ENCODE results near the gene THSD4. TPM values are rescaled to one million over a fixed set of nuclear protein-coding genes. Genes with fewer than 3 reads are reported as not detected.

Gene THSD4
- polyA plus RNA-seq, 1 donor from 2014 or later: 0.46 TPM

DNA sequence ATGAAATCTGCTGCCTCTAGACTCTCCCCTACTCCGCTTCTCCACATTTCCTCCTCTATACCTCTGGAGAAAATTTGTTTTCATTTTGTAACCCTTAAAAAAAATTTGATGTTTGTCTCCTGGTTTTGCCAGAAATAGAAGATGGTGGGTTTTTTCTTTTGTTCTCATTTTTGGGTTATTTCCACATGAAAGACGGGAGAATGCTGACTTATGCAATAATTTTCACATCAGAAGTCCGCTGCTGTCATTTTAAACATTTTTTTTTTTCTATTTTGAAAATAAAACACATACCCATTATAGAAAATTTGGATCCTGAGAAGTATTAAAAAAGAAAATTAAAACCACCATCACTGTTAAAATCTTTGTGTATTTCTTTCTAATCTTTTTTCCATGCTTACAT lies 374.3 kb downstream of the THSD4 start:
- H3K27me3 ChIP-seq (ENCODE audit: insufficient read depth, low read depth, low read length): no peaks in the 10 kb centered on the region
- no peaks in the 10 kb centered on the region for H3K9me3 ChIP-seq (ENCODE audit: low read length)
- no peak overlapping the region for H3K9ac ChIP-seq (ENCODE audit: low read length)
- no peak overlapping the region for H3K27ac ChIP-seq (ENCODE audit: low read length)
- no peaks in the 10 kb centered on the region for H4K20me1 ChIP-seq (ENCODE audit: insufficient read depth)
- no peak overlapping the region for H2AFZ ChIP-seq (ENCODE audit: low read depth, low read length)
- H3K4me3 ChIP-seq (ENCODE audit: low read length): no peak overlapping the region
- no peaks in the 10 kb centered on the region for H3K9me2 ChIP-seq (ENCODE audit: insufficient read depth, low read length)
- no peaks in the 10 kb centered on the region for H3F3A ChIP-seq (ENCODE audit: insufficient read depth, low read length, poor library complexity, severe bottlenecking)
- H3K4me2 ChIP-seq (ENCODE audit: low read length): no peak overlapping the region
- no peaks in the 10 kb centered on the region for H3K79me2 ChIP-seq (replicated peaks; ENCODE audit: insufficient read depth, low read length)
- H3K36me3 ChIP-seq (ENCODE audit: insufficient read depth, low read length): no peaks in the 10 kb centered on the region
- TF ChIP-seq POLR2AphosphoS5 (IDR thresholded peaks at IDR 0.05) (no peak), EP300 (conservative IDR thresholded peaks at IDR 0.05; ENCODE audit: poor library complexity, severe bottlenecking) (no peak), RAD21 (conservative IDR thresholded peaks at IDR 0.05) (no peak), EZH2 (IDR thresholded peaks at IDR 0.05; ENCODE audit: borderline replicate concordance, insufficient read depth, low read length, poor library complexity, severe bottlenecking) (no peak), SMC3 (conservative IDR thresholded peaks at IDR 0.05; ENCODE audit: poor library complexity) (no peak), TAF1 (IDR thresholded peaks at IDR 0.05; ENCODE audit: low read depth) (no peak), MXI1 (conservative IDR thresholded peaks at IDR 0.05; ENCODE audit: poor library complexity, severe bottlenecking) (no peak)
- TF ChIP-seq, protein P1, sequence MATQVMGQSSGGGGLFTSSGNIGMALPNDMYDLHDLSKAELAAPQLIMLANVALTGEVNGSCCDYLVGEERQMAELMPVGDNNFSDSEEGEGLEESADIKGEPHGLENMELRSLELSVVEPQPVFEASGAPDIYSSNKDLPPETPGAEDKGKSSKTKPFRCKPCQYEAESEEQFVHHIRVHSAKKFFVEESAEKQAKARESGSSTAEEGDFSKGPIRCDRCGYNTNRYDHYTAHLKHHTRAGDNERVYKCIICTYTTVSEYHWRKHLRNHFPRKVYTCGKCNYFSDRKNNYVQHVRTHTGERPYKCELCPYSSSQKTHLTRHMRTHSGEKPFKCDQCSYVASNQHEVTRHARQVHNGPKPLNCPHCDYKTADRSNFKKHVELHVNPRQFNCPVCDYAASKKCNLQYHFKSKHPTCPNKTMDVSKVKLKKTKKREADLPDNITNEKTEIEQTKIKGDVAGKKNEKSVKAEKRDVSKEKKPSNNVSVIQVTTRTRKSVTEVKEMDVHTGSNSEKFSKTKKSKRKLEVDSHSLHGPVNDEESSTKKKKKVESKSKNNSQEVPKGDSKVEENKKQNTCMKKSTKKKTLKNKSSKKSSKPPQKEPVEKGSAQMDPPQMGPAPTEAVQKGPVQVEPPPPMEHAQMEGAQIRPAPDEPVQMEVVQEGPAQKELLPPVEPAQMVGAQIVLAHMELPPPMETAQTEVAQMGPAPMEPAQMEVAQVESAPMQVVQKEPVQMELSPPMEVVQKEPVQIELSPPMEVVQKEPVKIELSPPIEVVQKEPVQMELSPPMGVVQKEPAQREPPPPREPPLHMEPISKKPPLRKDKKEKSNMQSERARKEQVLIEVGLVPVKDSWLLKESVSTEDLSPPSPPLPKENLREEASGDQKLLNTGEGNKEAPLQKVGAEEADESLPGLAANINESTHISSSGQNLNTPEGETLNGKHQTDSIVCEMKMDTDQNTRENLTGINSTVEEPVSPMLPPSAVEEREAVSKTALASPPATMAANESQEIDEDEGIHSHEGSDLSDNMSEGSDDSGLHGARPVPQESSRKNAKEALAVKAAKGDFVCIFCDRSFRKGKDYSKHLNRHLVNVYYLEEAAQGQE (IDR thresholded peaks at IDR 0.05; ENCODE audit: borderline replicate concordance): no peak
- TF ChIP-seq, protein P2, sequence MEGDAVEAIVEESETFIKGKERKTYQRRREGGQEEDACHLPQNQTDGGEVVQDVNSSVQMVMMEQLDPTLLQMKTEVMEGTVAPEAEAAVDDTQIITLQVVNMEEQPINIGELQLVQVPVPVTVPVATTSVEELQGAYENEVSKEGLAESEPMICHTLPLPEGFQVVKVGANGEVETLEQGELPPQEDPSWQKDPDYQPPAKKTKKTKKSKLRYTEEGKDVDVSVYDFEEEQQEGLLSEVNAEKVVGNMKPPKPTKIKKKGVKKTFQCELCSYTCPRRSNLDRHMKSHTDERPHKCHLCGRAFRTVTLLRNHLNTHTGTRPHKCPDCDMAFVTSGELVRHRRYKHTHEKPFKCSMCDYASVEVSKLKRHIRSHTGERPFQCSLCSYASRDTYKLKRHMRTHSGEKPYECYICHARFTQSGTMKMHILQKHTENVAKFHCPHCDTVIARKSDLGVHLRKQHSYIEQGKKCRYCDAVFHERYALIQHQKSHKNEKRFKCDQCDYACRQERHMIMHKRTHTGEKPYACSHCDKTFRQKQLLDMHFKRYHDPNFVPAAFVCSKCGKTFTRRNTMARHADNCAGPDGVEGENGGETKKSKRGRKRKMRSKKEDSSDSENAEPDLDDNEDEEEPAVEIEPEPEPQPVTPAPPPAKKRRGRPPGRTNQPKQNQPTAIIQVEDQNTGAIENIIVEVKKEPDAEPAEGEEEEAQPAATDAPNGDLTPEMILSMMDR (IDR thresholded peaks at IDR 0.05; ENCODE audit: poor library complexity, severe bottlenecking): no peak

DNA sequence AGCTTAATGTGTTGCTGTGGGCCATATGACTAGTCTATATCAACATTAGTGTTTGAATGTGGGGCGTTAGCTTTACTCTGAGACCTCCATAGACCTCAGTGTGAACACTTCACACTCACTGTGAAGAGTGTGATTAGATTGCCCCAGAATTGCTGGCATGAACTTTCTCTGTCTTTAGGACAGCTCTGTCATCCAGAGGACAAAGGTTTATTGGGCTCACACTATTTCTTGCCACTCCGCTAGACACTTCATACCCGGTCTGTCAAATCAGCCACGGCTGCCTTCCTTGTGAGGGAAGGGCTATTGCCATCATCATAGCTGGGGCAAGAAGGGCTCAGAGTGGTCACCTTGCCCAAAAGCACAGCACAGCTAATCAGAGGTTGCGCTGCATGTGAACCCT lies 378.3 kb downstream of the THSD4 start:
- H3K9ac ChIP-seq (ENCODE audit: low read length): no peak overlapping the region
- H3K27ac ChIP-seq (ENCODE audit: low read length): no peak overlapping the region
- H3K27me3 ChIP-seq (ENCODE audit: insufficient read depth, low read depth, low read length): no peaks in the 10 kb centered on the region
- H3K4me2 ChIP-seq (ENCODE audit: low read length): no peak overlapping the region
- no peaks in the 10 kb centered on the region for H3K9me3 ChIP-seq (ENCODE audit: low read length)
- H3K36me3 ChIP-seq (ENCODE audit: insufficient read depth, low read length): no peaks in the 10 kb centered on the region
- H3K4me3 ChIP-seq (ENCODE audit: low read length): no peak overlapping the region
- H3K79me2 ChIP-seq (replicated peaks; ENCODE audit: insufficient read depth, low read length): no peaks in the 10 kb centered on the region
- no peaks in the 10 kb centered on the region for H3K9me2 ChIP-seq (ENCODE audit: insufficient read depth, low read length)
- H2AFZ ChIP-seq (ENCODE audit: low read depth, low read length): no peak overlapping the region
- no peaks in the 10 kb centered on the region for H3F3A ChIP-seq (ENCODE audit: insufficient read depth, low read length, poor library complexity, severe bottlenecking)
- H4K20me1 ChIP-seq (ENCODE audit: insufficient read depth): no peaks in the 10 kb centered on the region
- TF ChIP-seq, protein P1 (IDR thresholded peaks at IDR 0.05; ENCODE audit: borderline replicate concordance): no peak
- no peak for TF ChIP-seq POLR2AphosphoS5 (IDR thresholded peaks at IDR 0.05)
- TF ChIP-seq, protein P2 (IDR thresholded peaks at IDR 0.05; ENCODE audit: poor library complexity, severe bottlenecking): no peak

Data from neural cell (in vitro differentiated cells).